GM18498 (cell line): ENCODE results near the gene IFNB1.
A peak's percentile ranks its signal among the peaks of the same experiment; 100 is the strongest.

Experiments
- ATAC-seq: cut with Tn5 transposase; IDR thresholded peaks from one replicate; pipeline ENCODE4 v1.9.1; 2021; ENCODE audit warnings: mild to moderate bottlenecking, moderate library complexity; ENCODE audit not compliant: unreplicated experiment

Gene IFNB1

GRCh38 chr9:21077781-21078180 is at the start of gene IFNB1:
Gene IFNB1, minus strand, starts transcription at chr9:21077942. Its CDS starts 73 bp downstream, at chr9:21077869.
- no peak for ATAC-seq

- ATAC-seq = peak; percentile 85
These were observed 44.0 kb upstream of the IFNB1 start for GRCh38 chr9:21121595-21122251.

GRCh38 chr9:21121079-21121478 is 43.3 kb upstream of the IFNB1 start:
- ATAC-seq = peak; percentile 69

- ATAC-seq = no peak
These were observed 41.5 kb upstream of the IFNB1 start for GRCh38 chr9:21119093-21119770.

GRCh38 chr9:21114311-21114710 is 36.6 kb upstream of the IFNB1 start:
- no peak for ATAC-seq

GRCh38 chr9:21110708-21111576 is 33.2 kb upstream of the IFNB1 start:
- ATAC-seq = peak; percentile 93

- no peak for ATAC-seq
These were observed 27.0 kb upstream of the IFNB1 start for GRCh38 chr9:21104787-21105186.

GRCh38 chr9:21102305-21102704 is 24.6 kb upstream of the IFNB1 start:
- no peak for ATAC-seq

GRCh38 chr9:21097817-21098216 is 20.1 kb upstream of the IFNB1 start:
- no peak for ATAC-seq

- no peak for ATAC-seq
These were observed 19.1 kb upstream of the IFNB1 start for GRCh38 chr9:21096901-21097255.

- ATAC-seq = peak; percentile 86
These were observed 18.6 kb upstream of the IFNB1 start for GRCh38 chr9:21096172-21096900.

- no peak for ATAC-seq
These were observed 17.8 kb upstream of the IFNB1 start for GRCh38 chr9:21095561-21095960.

- ATAC-seq = no peak
These were observed 8.8 kb upstream of the IFNB1 start for GRCh38 chr9:21086538-21086937.

GRCh38 chr9:21085005-21085404 is 7.3 kb upstream of the IFNB1 start:
- no peak for ATAC-seq

GRCh38 chr9:21084242-21084850 is 6.6 kb upstream of the IFNB1 start:
- no peak for ATAC-seq

- ATAC-seq = no peak
These were observed 4.9 kb upstream of the IFNB1 start for GRCh38 chr9:21082671-21083070.

- no peak for ATAC-seq
These were observed 4.3 kb upstream of the IFNB1 start for GRCh38 chr9:21081999-21082398.

GRCh38 chr9:21081451-21081850 is 3.7 kb upstream of the IFNB1 start:
- no peak for ATAC-seq

GRCh38 chr9:21080793-21081192 is 3.1 kb upstream of the IFNB1 start:
- no peak for ATAC-seq

GRCh38 chr9:21078702-21079101 is 960 bp upstream of the IFNB1 start:
- no peak for ATAC-seq

- no peak for ATAC-seq
These were observed 2.3 kb downstream of the IFNB1 start for GRCh38 chr9:21075484-21075883.
